K562 (cell line): ENCODE results near the gene ERCC2. TPM values are rescaled to one million over a fixed set of nuclear protein-coding genes. Genes with fewer than 3 reads are reported as not detected.
A peak's percentile ranks its signal among the peaks of the same experiment; 100 is the strongest.

Experiments
- ATAC-seq: fragments of 200-7000 bp; cut with Tn5 transposase; 3 replicates; pipeline ENCODE4 v1.9.1; 2020; ENCODE audit warnings: moderate library complexity
- BruUV-seq: library from RNA; stranded (reverse); fragments of 400-500 nt; replicated peaks from 2 replicates; lab custom pipeline; 2021; lab: Mats Ljungman, UMichigan
- CTCF ChIA-PET: fragments of 300-600 bp; formaldehyde crosslinking; extraction: SDS; loops from one replicate; lab custom pipeline; 2021; ENCODE audit warnings: low intra/inter-chr PET ratio; lab: Yijun Ruan, JAX
- POLR2A ChIA-PET: fragments of 300-600, 350-650 bp; sonication (Branson Sonifier 250); formaldehyde crosslinking; extraction: SDS; loops from one replicate; lab custom pipeline; 2021; ENCODE audit warnings: antibody characterized with exemption, inconsistent platforms; lab: Yijun Ruan, JAX
- DNase-seq, 4 experiments: peaks; one replicate each; pipeline versions ENCODE4 v3.0.0 to v3.0.0-alpha.2; 2011 to 2018; ENCODE audit warnings: low spot score in 3 of 4, mixed read lengths in 3 of 4; ENCODE audit errors: extremely low read depth in 1 of 4
- FAIRE-seq: peaks from 2 replicates; lab custom pipeline; 2011; peaks lifted over from hg19 to GRCh38; lab: Jason Lieb, UNC
- H2AFZ ChIP-seq: 2 replicates; pipeline ENCODE4 v1.6.0; 2011; ENCODE audit warnings: low read depth, low read length, control low read depth, inconsistent platforms
- H3K27ac ChIP-seq: fragments of 200-600 bp; 3 replicates; pipeline ENCODE4 v1.8.0; 2011; ENCODE audit warnings: low read depth, mild to moderate bottlenecking, control low read depth, inconsistent platforms, low read length, moderate library complexity, mixed read lengths; ENCODE audit errors: extremely low read depth
- H3K27me3 ChIP-seq, 2 experiments: fragments of 300-600 bp in 1 of 2; 2 replicates in 1 of 2; 3 replicates in 1 of 2; pipeline versions ENCODE4 v1.6.0 to v1.8.0; 2011; ENCODE audit warnings: inconsistent platforms in 2 of 2, low read length in 2 of 2, mild to moderate bottlenecking in 1 of 2, mixed read lengths in 1 of 2, moderate library complexity in 1 of 2; ENCODE audit not compliant: control insufficient read depth in 2 of 2, insufficient read depth in 2 of 2
- H3K36me3 ChIP-seq: fragments of 300-600 bp; 3 replicates; pipeline ENCODE4 v1.8.0; 2011; ENCODE audit warnings: mild to moderate bottlenecking, low read length, inconsistent platforms; ENCODE audit not compliant: control insufficient read depth, insufficient read depth
- H3K4me1 ChIP-seq, 2 experiments: fragments of 200-600 bp in 1 of 2; replicated peaks in 1 of 2; 2 replicates in 1 of 2; 3 replicates in 1 of 2; pipeline versions ENCODE4 v1.5.1 to v1.8.0; 2011; ENCODE audit warnings: inconsistent platforms in 2 of 2, low read length in 2 of 2, mild to moderate bottlenecking in 1 of 2, mixed read lengths in 1 of 2, moderate library complexity in 1 of 2; ENCODE audit not compliant: control insufficient read depth in 2 of 2, insufficient read depth in 2 of 2
- H3K4me2 ChIP-seq: 2 replicates; pipeline ENCODE4 v1.6.1; 2011; ENCODE audit warnings: low read length, control low read depth, inconsistent platforms, mixed read lengths; ENCODE audit not compliant: insufficient read depth
- H3K4me3 ChIP-seq: fragments of 200-600 bp; sonication (generic), shearing (Covaris generic); 2 replicates; pipeline ENCODE4 v1.5.1; 2016; ENCODE audit warnings: control low read depth, inconsistent platforms
- H3K79me2 ChIP-seq: fragments of 200-600 bp; 3 replicates; pipeline ENCODE4 v1.8.0; 2011; ENCODE audit warnings: low read length, inconsistent platforms; ENCODE audit not compliant: control insufficient read depth, insufficient read depth
- H3K9ac ChIP-seq, 2 experiments: 2 replicates each; pipeline versions ENCODE4 v1.6.0 to v1.6.1; 2011; ENCODE audit warnings: low read depth in 2 of 2, low read length in 2 of 2, control low read depth in 1 of 2, inconsistent platforms in 1 of 2, mild to moderate bottlenecking in 1 of 2, mixed read lengths in 1 of 2; ENCODE audit not compliant: insufficient read depth in 1 of 2
- H3K9me1 ChIP-seq: one replicate; pipeline ENCODE4 v1.6.0; 2011; ENCODE audit warnings: inconsistent platforms, mild to moderate bottlenecking, low read length, moderate library complexity; ENCODE audit not compliant: control insufficient read depth, insufficient read depth
- H3K9me3 ChIP-seq: replicated peaks from 2 replicates; pipeline ENCODE4 v1.5.1; 2011; ENCODE audit warnings: low read depth, low read length, inconsistent platforms; ENCODE audit not compliant: control insufficient read depth, insufficient read depth
- H4K20me1 ChIP-seq: replicated peaks from 2 replicates; pipeline ENCODE4 v1.6.1; 2011; ENCODE audit warnings: low read length, inconsistent platforms, mixed read lengths; ENCODE audit not compliant: control insufficient read depth, insufficient read depth
- CUX1 ChIP-seq: fragments of 200-800 bp; sonication (Bioruptor generic); IDR thresholded peaks from 2 replicates; pipeline ENCODE4 v1.6.1; 2016; ENCODE audit warnings: missing genetic modification characterization, missing compliant biosample characterization
- POLR2G ChIP-seq: fragments of 200-400 bp; formaldehyde crosslinking; IDR thresholded peaks from 2 replicates; pipeline ENCODE4 v1.6.1; 2017; ENCODE audit warnings: low read depth, mild to moderate bottlenecking, antibody characterized with exemption, low read length, moderate library complexity
- RBM22 ChIP-seq: fragments of 200-400 bp; formaldehyde crosslinking; IDR thresholded peaks from 2 replicates; pipeline ENCODE4 v1.6.1; 2018; ENCODE audit warnings: low read length, low read depth; ENCODE audit not compliant: poor library complexity, severe bottlenecking
- ZFP36 ChIP-seq: fragments of 150-350 bp; IDR thresholded peaks from 2 replicates; pipeline ENCODE4 v1.6.1; 2018; ENCODE audit warnings: low read length, low read depth; ENCODE audit not compliant: partially characterized antibody
- WGBS: fragments of 100-300 bp; shearing (Covaris generic); methylation state at CpG from one replicate; pipeline ENCODE4 v1.1.6; 2016; ENCODE audit warnings: low coverage, mixed read lengths; ENCODE audit not compliant: insufficient coverage; ENCODE audit errors: missing lambda C conversion rate; 5-methylcytosine and 5-hydroxymethylcytosine counted together
- in situ Hi-C: fragments of 300-500 bp; cut with MboI; formaldehyde crosslinking; loops from 4 replicates; pipeline ENCODE4 v1.15.0; 2018; ENCODE audit warnings: inconsistent platforms, mixed read lengths
- intact Hi-C: fragments of 100-400 bp; cut with micrococcal nuclease; formaldehyde crosslinking; loops from 2 replicates; pipeline ENCODE4 v1.14.2; 2022
- polyA plus RNA-seq, 8 experiments: library from polyadenylated mRNA; depleted of rRNA in 4 of 8; stranded (reverse) in 5 of 8; unstranded in 3 of 8; fragments of >200 nt; fragmentation: Nextera tagmentation in 2 of 8; fragmentation: Illumina TruSeq in 1 of 8; extraction: Ambion mirVana in 2 of 8; extraction: Trizol in 1 of 8; gene quantifications; 2 replicates each; pipeline versions ENCODE4 v1.2.1 to v1.2.3, GENCODE V29; 2011 to 2014; ENCODE audit warnings: inconsistent platforms in 1 of 8, missing spikeins in 1 of 8
- total RNA-seq, 7 experiments: library from RNA; depleted of rRNA in 6 of 7; stranded (reverse); fragments of >200 nt in 6 of 7; fragmentation: Illumina TruSeq in 2 of 7; extraction: Trizol in 2 of 7; gene quantifications; 2 replicates each; pipeline versions ENCODE4 v1.2.1 to v1.2.3, GENCODE V29; 2011 to 2021; ENCODE audit warnings: low replicate concordance in 1 of 7

Gene ERCC2
- total and polyA plus RNA-seq, 9 of the 15 experiments (the other 6 are each of a cell fraction or from before 2014, with no cell fraction given): 2.2 to 55.9 (median 23.4) TPM

- Histone ChIP-seq H3K27ac (no peak overlapping the region), H3K27me3 (no peaks in the 10 kb centered on the region), H3K4me3 (no peak overlapping the region), H3K9me3 (no peaks in the 10 kb centered on the region), H3K4me1 (peaks cover 0 to 43% of the 10 kb centered on the region in 2 experiments; a peak in 2 of 5 replicates), H4K20me1 (peaks cover 3% of the 10 kb centered on the region; the same call in 1 of the 2 replicates), H3K9ac (no peak overlapping the region), H3K79me2 (no peaks in the 10 kb centered on the region), H3K36me3 (peaks cover 57% of the 10 kb centered on the region; the same call in 2 of the 3 replicates), H3K4me2 (no peak overlapping the region), H3K9me1 (no peaks in the 10 kb centered on the region), H2AFZ (no peak overlapping the region)
- 76% methylated on average over 5 of the region's 17 CpGs for WGBS
- CTCF ChIA-PET: no interaction called here
- in situ Hi-C loops (no loop called here), intact Hi-C loops (no loop called here)
- no TSS peak for BruUV-seq
- no peak for FAIRE-seq
- POLR2A ChIA-PET: interaction anchor here (0.7 kb wide), 1 partner anchor 88 kb away, joined by 3 read pairs; no protein-coding TSS in a partner anchor
- no peak for TF ChIP-seq RBM22
- peak; percentile 25 for TF ChIP-seq ZFP36
- 0 out of 2 replicates have a peak, but pooled peaks have one; percentile 7 for TF ChIP-seq POLR2G
- no peak for ATAC-seq
- no peak for DNase-seq
Measured at GRCh38 chr19:45350477-45351058, 19.8 kb downstream of the ERCC2 start.

GRCh38 chr19:45349430-45349941 lies 20.9 kb downstream of the ERCC2 start:
- Histone ChIP-seq H3K79me2 (no peaks in the 10 kb centered on the region), H3K4me2 (no peak overlapping the region), H3K27me3 (no peaks in the 10 kb centered on the region), H3K27ac (no peak overlapping the region), H3K36me3 (peaks cover 48% of the 10 kb centered on the region; the same call in 2 of the 3 replicates), H3K4me1 (peaks cover 0 to 54% of the 10 kb centered on the region in 2 experiments; a peak in 2 of 5 replicates), H3K9me1 (no peaks in the 10 kb centered on the region), H3K9ac (no peak overlapping the region), H2AFZ (no peak overlapping the region), H4K20me1 (peaks cover 3% of the 10 kb centered on the region; the same call in 1 of the 2 replicates), H3K4me3 (no peak overlapping the region), H3K9me3 (no peaks in the 10 kb centered on the region)
- TF ChIP-seq CUX1 (CRISPR knock-in tag) (no peak), POLR2G (peak; percentile 58)
- FAIRE-seq (no peak), DNase-seq (no peak), ATAC-seq (no peak)
- ChIA-PET POLR2A (no interaction called here), CTCF (no interaction called here)
- in situ Hi-C loops (no loop called here), intact Hi-C loops (no loop called here)
- WGBS: 86% methylated on average over 17 of the region's 17 CpGs
- no TSS peak for BruUV-seq
